ENCODE results near the gene CEP112. TPM values are rescaled to one million over a fixed set of nuclear protein-coding genes. Genes with fewer than 3 reads are reported as not detected.

Gene CEP112
- total and polyA plus RNA-seq, 2 of the 8 experiments (the other 6 are each of a cell fraction or from before 2014, with no cell fraction given) = 0.62 to 3.1 TPM

DNA sequence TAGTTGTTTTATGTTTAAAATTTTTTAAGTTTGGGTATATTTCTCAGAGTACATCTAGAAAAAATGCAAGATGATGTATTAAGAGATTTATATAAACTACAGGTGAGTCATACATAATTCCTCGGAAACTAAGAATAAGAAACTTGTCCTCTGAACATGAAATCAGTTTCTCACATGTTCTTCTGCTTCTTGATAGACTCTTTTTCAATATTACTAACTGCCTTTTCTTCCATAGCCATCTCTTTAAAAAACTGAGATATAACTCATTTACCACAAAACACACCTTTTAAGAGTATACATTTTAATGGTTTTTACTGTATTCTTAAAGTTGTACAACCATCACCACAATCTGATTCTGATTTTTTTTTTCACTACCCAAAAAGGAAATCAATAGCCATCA lies 392.1 kb downstream of the CEP112 start:
- no peak overlapping the region for H2AK5ac ChIP-seq (ENCODE audit: low read depth, low read length)
- no peak overlapping the region for H3K9ac ChIP-seq (replicated peaks in 1 of 4; ENCODE audit: extremely low read depth in 1 of 4, low read depth in 3 of 4, low read length in 3 of 4)
- no peak overlapping the region for H2BK20ac ChIP-seq (ENCODE audit: low read length)
- no peak overlapping the region for H2BK12ac ChIP-seq (ENCODE audit: low read depth, low read length)
- H4K8ac ChIP-seq (ENCODE audit: extremely low read depth, insufficient read depth, low read length) = no peak overlapping the region
- H3K56ac ChIP-seq (replicated peaks; ENCODE audit: insufficient read length, low read depth, low read length) = no peak overlapping the region
- H3K14ac ChIP-seq (ENCODE audit: insufficient read length) = no peak overlapping the region
- CTCF ChIA-PET (ENCODE audit: partially characterized antibody) = no interaction called here
- H2BK5ac ChIP-seq (ENCODE audit: low read depth, low read length) = no peak overlapping the region
- no peaks in the 10 kb centered on the region for H3K23me2 ChIP-seq (ENCODE audit: low read depth, low read length)
- FAIRE-seq = no peak
- 100% methylated on average over 1 of the region's 1 CpG; no CpG with 5 or more reads in 1 of the 2 experiments for WGBS, 2 experiments (ENCODE audit: extremely low coverage in 1 of 2, insufficient coverage in 1 of 2, insufficient read length in 1 of 2, insufficient replicate concordance in 2 of 2, low coverage in 1 of 2, low lambda C conversion rate in 2 of 2, missing lambda C conversion rate in 1 of 2)
- no peak overlapping the region for H4K91ac ChIP-seq (replicated peaks; ENCODE audit: insufficient read length, low read length)
- POLR2A ChIA-PET (ENCODE audit: partially characterized antibody) = no interaction called here
- H3K4ac ChIP-seq (replicated peaks; ENCODE audit: insufficient read length, low read depth, low read length) = no peak overlapping the region
- H2BK15ac ChIP-seq (ENCODE audit: low read length) = no peak overlapping the region
- H3K79me1 ChIP-seq (ENCODE audit: low read depth, low read length) = 0 out of 2 replicates have a peak, but pooled peaks cover 2% of the 10 kb centered on the region
- H2AFZ ChIP-seq (ENCODE audit: low read length) = no peak overlapping the region
- no peak overlapping the region for H3K23ac ChIP-seq (ENCODE audit: insufficient read length)
- no peak overlapping the region for H3K4me2 ChIP-seq (ENCODE audit: insufficient read depth in 1 of 2, low read depth in 2 of 2, low read length in 2 of 2)
- H3K4me1 ChIP-seq (replicated peaks in 1 of 4; ENCODE audit: control insufficient read depth in 3 of 4, insufficient read depth in 4 of 4, low read length in 3 of 4) = no peaks in the 10 kb centered on the region
- H3K4me3 ChIP-seq (ENCODE audit: extremely low read depth in 1 of 4, insufficient read depth in 2 of 4, low read depth in 3 of 4, low read length in 4 of 4) = no peak overlapping the region
- H4K5ac ChIP-seq (ENCODE audit: insufficient read length, low read depth, low read length) = no peak overlapping the region
- no peak overlapping the region for H2BK120ac ChIP-seq (replicated peaks; ENCODE audit: low read depth, low read length)
- no peaks in the 10 kb centered on the region for H3K27me3 ChIP-seq (replicated peaks in 1 of 4; ENCODE audit: control insufficient read depth in 3 of 4, extremely low read depth in 1 of 4, insufficient read depth in 3 of 4, low read length in 3 of 4)
- H3K79me2 ChIP-seq (ENCODE audit: control insufficient read depth in 1 of 2, insufficient read depth in 2 of 2, low read length in 2 of 2) = no peaks in the 10 kb centered on the region
- H3K36me3 ChIP-seq (ENCODE audit: control insufficient read depth in 2 of 4, insufficient read depth in 4 of 4, low read length in 3 of 4) = no peaks in the 10 kb centered on the region
- H4K20me1 ChIP-seq (replicated peaks in 1 of 2; ENCODE audit: control insufficient read depth in 1 of 2, insufficient read depth in 2 of 2, low read length in 2 of 2) = no peaks in the 10 kb centered on the region
- H3K9me3 ChIP-seq (ENCODE audit: insufficient read depth in 2 of 2, low read depth in 1 of 2, low read length in 1 of 2) = peaks cover 10 to 16% of the 10 kb centered on the region in 2 experiments
- DNase-seq (ENCODE audit: low read depth in 1 of 2, low spot score in 2 of 2) = no peak
- H3K18ac ChIP-seq (ENCODE audit: extremely low read depth, low read length) = no peak overlapping the region
- H3K27ac ChIP-seq (ENCODE audit: low read depth, low read length) = no peak overlapping the region
- no peak for TF ChIP-seq TEAD4 (IDR thresholded peaks at IDR 0.05; ENCODE audit: low read depth, low read length)
- TF ChIP-seq POLR2AphosphoS5 (IDR thresholded peaks at IDR 0.05; ENCODE audit: low read depth, low read length) = no peak
- TF ChIP-seq, protein P1, sequence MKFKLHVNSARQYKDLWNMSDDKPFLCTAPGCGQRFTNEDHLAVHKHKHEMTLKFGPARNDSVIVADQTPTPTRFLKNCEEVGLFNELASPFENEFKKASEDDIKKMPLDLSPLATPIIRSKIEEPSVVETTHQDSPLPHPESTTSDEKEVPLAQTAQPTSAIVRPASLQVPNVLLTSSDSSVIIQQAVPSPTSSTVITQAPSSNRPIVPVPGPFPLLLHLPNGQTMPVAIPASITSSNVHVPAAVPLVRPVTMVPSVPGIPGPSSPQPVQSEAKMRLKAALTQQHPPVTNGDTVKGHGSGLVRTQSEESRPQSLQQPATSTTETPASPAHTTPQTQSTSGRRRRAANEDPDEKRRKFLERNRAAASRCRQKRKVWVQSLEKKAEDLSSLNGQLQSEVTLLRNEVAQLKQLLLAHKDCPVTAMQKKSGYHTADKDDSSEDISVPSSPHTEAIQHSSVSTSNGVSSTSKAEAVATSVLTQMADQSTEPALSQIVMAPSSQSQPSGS (IDR thresholded peaks at IDR 0.05; ENCODE audit: low read length) = no peak
- no peak for TF ChIP-seq FOSL1 (IDR thresholded peaks at IDR 0.05; ENCODE audit: insufficient read depth, low read depth, low read length)
- no peak for TF ChIP-seq EZH2 (IDR thresholded peaks at IDR 0.05; ENCODE audit: low read depth, low read length, severe bottlenecking)
- TF ChIP-seq SRF (IDR thresholded peaks at IDR 0.05; ENCODE audit: low read depth, low read length) = no peak
- TF ChIP-seq TBP (IDR thresholded peaks at IDR 0.05; ENCODE audit: low read depth, low read length) = no peak
- no peak for TF ChIP-seq SAP30 (IDR thresholded peaks at IDR 0.05; ENCODE audit: insufficient read depth, insufficient replicate concordance, low read length)
- TF ChIP-seq, protein P2, sequence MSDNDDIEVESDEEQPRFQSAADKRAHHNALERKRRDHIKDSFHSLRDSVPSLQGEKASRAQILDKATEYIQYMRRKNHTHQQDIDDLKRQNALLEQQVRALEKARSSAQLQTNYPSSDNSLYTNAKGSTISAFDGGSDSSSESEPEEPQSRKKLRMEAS (IDR thresholded peaks at IDR 0.05) = no peak
- no peak for TF ChIP-seq ZNF274 (IDR thresholded peaks at IDR 0.05; ENCODE audit: borderline replicate concordance, extremely low read depth, low read length)
- TF ChIP-seq SIX5 (IDR thresholded peaks at IDR 0.05; ENCODE audit: low read depth, low read length) = no peak
- TF ChIP-seq BRCA1 (IDR thresholded peaks at IDR 0.05; ENCODE audit: low read depth, low read length) = no peak
- TF ChIP-seq RAD21 (IDR thresholded peaks at IDR 0.05 in 1 of 2, conservative IDR thresholded peaks at IDR 0.05 in 1 of 2; ENCODE audit: low read depth in 2 of 2, low read length in 2 of 2) = no peak

Data from H1 (cell line).